ENCODE data around the gene DNAI4. TPM values are rescaled to one million over a fixed set of nuclear protein-coding genes. Genes with fewer than 3 reads are reported as not detected.

Gene DNAI4
- total and polyA plus RNA-seq, 2 donors (not counting 1 experiment from before 2014, with no cell fraction given) = 0.30 to 2.7 TPM

- no peak overlapping the region for H3K4me3 Mint-ChIP-seq
- intact Hi-C loops (cut with micrococcal nuclease) = no loop called here
- H3K27me3 Mint-ChIP-seq = peaks cover 16% of the 10 kb centered on the region
- H3K79me2 ChIP-seq (ENCODE audit: control insufficient read depth, insufficient read depth, low read length) = no peaks in the 10 kb centered on the region
- H3K9ac ChIP-seq (ENCODE audit: low read length) = no peak overlapping the region
- H3K27ac ChIP-seq (ENCODE audit: low read length in 2 of 2) = no peak overlapping the region
- H3K27me3 ChIP-seq (replicated peaks in 1 of 4; ENCODE audit: control extremely low read depth in 1 of 4, control insufficient read depth in 3 of 4, insufficient read depth in 4 of 4, low read length in 3 of 4) = no peaks in the 10 kb centered on the region
- no peaks in the 10 kb centered on the region for H3K36me3 ChIP-seq (replicated peaks in 1 of 2; ENCODE audit: control extremely low read depth in 1 of 2, control insufficient read depth in 1 of 2, extremely low read depth in 1 of 2, insufficient read depth in 2 of 2, low read length in 1 of 2)
- TF ChIP-seq EZH2 (IDR thresholded peaks at IDR 0.05; ENCODE audit: borderline replicate concordance, insufficient read depth, low read depth, low read length, poor library complexity, severe bottlenecking) (no peak), CTCF (IDR thresholded peaks at IDR 0.05) (no peak)
- no peaks in the 10 kb centered on the region for H3K4me1 Mint-ChIP-seq
- H4K20me1 ChIP-seq (ENCODE audit: control insufficient read depth, insufficient read depth, low read length, poor library complexity, severe bottlenecking) = no peaks in the 10 kb centered on the region
- CTCF ChIA-PET = interaction anchor here (1.2 kb wide), 1 partner anchor 150 kb away, joined by 3 read pairs; no protein-coding TSS in a partner anchor
- H3K9me3 Mint-ChIP-seq (ENCODE audit: insufficient read depth) = no peaks in the 10 kb centered on the region
- no peak overlapping the region for H3K4me2 ChIP-seq (replicated peaks; ENCODE audit: low read depth, low read length, poor library complexity, severe bottlenecking)
- H3K27ac Mint-ChIP-seq = no peak overlapping the region
- no peak overlapping the region for H3K4me3 ChIP-seq (ENCODE audit: control extremely low read depth in 1 of 5, extremely low read depth in 1 of 5, insufficient read depth in 1 of 5, low read depth in 2 of 5, low read length in 4 of 5)
- no peaks in the 10 kb centered on the region for H3K4me1 ChIP-seq (ENCODE audit: control insufficient read depth in 2 of 2, insufficient read depth in 2 of 2, low read length in 2 of 2)
- DNase-seq (no peak), ATAC-seq (ENCODE audit: low read depth) (no peak)
- POLR2A ChIA-PET = no interaction called here
- no peak overlapping the region for H2AFZ ChIP-seq (ENCODE audit: insufficient read depth, low read depth, low read length, poor library complexity, severe bottlenecking)
- WGBS (ENCODE audit: insufficient coverage) = 100% methylated on average over 3 of the region's 3 CpGs
- peaks cover 0 to 3% (median 0%) of the 10 kb centered on the region in 3 donors for H3K9me3 ChIP-seq (ENCODE audit: control extremely low read depth in 1 of 3, control insufficient read depth in 2 of 3, insufficient read depth in 1 of 3, low read length in 2 of 3)
These were observed 149.0 kb downstream of the DNAI4 start for GRCh38 chr1:66775646-66776045.

- Histone ChIP-seq H4K20me1 (ENCODE audit: control insufficient read depth, insufficient read depth, low read length, poor library complexity, severe bottlenecking) (no peaks in the 10 kb centered on the region), H3K27ac (ENCODE audit: low read length in 2 of 2) (no peak overlapping the region), H3K9ac (ENCODE audit: low read length) (no peak overlapping the region), H3K4me3 (ENCODE audit: control extremely low read depth in 1 of 5, extremely low read depth in 1 of 5, insufficient read depth in 1 of 5, low read depth in 2 of 5, low read length in 4 of 5) (no peak overlapping the region), H2AFZ (ENCODE audit: insufficient read depth, low read depth, low read length, poor library complexity, severe bottlenecking) (no peak overlapping the region), H3K4me1 (ENCODE audit: control insufficient read depth in 2 of 2, insufficient read depth in 2 of 2, low read length in 2 of 2) (no peaks in the 10 kb centered on the region), H3K9me3 (ENCODE audit: control extremely low read depth in 1 of 3, control insufficient read depth in 2 of 3, insufficient read depth in 1 of 3, low read length in 2 of 3) (no peaks in the 10 kb centered on the region), H3K4me2 (replicated peaks; ENCODE audit: low read depth, low read length, poor library complexity, severe bottlenecking) (no peak overlapping the region), H3K36me3 (replicated peaks in 1 of 2; ENCODE audit: control extremely low read depth in 1 of 2, control insufficient read depth in 1 of 2, extremely low read depth in 1 of 2, insufficient read depth in 2 of 2, low read length in 1 of 2) (no peaks in the 10 kb centered on the region), H3K27me3 (replicated peaks in 1 of 4; ENCODE audit: control extremely low read depth in 1 of 4, control insufficient read depth in 3 of 4, insufficient read depth in 4 of 4, low read length in 3 of 4) (no peaks in the 10 kb centered on the region), H3K79me2 (ENCODE audit: control insufficient read depth, insufficient read depth, low read length) (no peaks in the 10 kb centered on the region)
- ChIA-PET CTCF (no interaction called here), POLR2A (no interaction called here)
- Mint-ChIP-seq H3K4me1 (no peaks in the 10 kb centered on the region), H3K9me3 (ENCODE audit: insufficient read depth) (no peaks in the 10 kb centered on the region), H3K4me3 (no peak overlapping the region), H3K27me3 (peaks cover 9% of the 10 kb centered on the region), H3K27ac (no peak overlapping the region)
- DNase-seq (no peak), ATAC-seq (ENCODE audit: low read depth) (no peak)
- TF ChIP-seq EZH2 (IDR thresholded peaks at IDR 0.05; ENCODE audit: borderline replicate concordance, insufficient read depth, low read depth, low read length, poor library complexity, severe bottlenecking) = no peak
- no peak for TF ChIP-seq CTCF (IDR thresholded peaks at IDR 0.05)
- intact Hi-C loops (cut with micrococcal nuclease) = no loop called here
- WGBS (ENCODE audit: insufficient coverage) = no CpG with 5 or more reads among the region's 2 CpGs
These were observed 150.2 kb downstream of the DNAI4 start for GRCh38 chr1:66774438-66774837.

All from B cell (primary cell).